ENCODE data around the gene POLN.

Gene POLN

GRCh38 chr4:2103127-2103842, 138.6 kb downstream of the POLN start:
- no peak for DNase-seq

GRCh38 chr4:2102045-2102883, 139.7 kb downstream of the POLN start:
- DNase-seq, result no peak

GRCh38 chr4:2101346-2102044, 140.4 kb downstream of the POLN start:
- DNase-seq, result no peak

GRCh38 chr4:2096073-2096609, 145.8 kb downstream of the POLN start:
- no peak for DNase-seq

GRCh38 chr4:2095236-2096072, 146.5 kb downstream of the POLN start:
- no peak for DNase-seq

GRCh38 chr4:2094545-2094944, 147.4 kb downstream of the POLN start:
- no peak for DNase-seq

GRCh38 chr4:2093265-2093664, 148.7 kb downstream of the POLN start:
- DNase-seq, result no peak

GRCh38 chr4:2092669-2093053, 149.3 kb downstream of the POLN start:
- no peak for DNase-seq

GRCh38 chr4:2091990-2092668, 149.8 kb downstream of the POLN start:
- no peak for DNase-seq

- DNase-seq, result no peak
Observed at GRCh38 chr4:2090642-2091041, 151.3 kb downstream of the POLN start.

GRCh38 chr4:2089222-2089621, 152.7 kb downstream of the POLN start:
- DNase-seq, result no peak

- no peak for DNase-seq
Observed at GRCh38 chr4:2087170-2087569, 154.8 kb downstream of the POLN start.

GRCh38 chr4:2085496-2085901, 156.4 kb downstream of the POLN start:
- no peak for DNase-seq

- no peak for DNase-seq
Observed at GRCh38 chr4:2084316-2084715, 157.6 kb downstream of the POLN start.

- DNase-seq, result no peak
Observed at GRCh38 chr4:2083826-2084160, 158.1 kb downstream of the POLN start.

- no peak for DNase-seq
Observed at GRCh38 chr4:2083116-2083825, 158.7 kb downstream of the POLN start.

GRCh38 chr4:2082627-2083026, 159.3 kb downstream of the POLN start:
- no peak for DNase-seq

- no peak for DNase-seq
Observed at GRCh38 chr4:2082118-2082517, 159.8 kb downstream of the POLN start.

- no peak for DNase-seq
Observed at GRCh38 chr4:2081540-2081939, 160.4 kb downstream of the POLN start.

GRCh38 chr4:2080429-2081300, 161.3 kb downstream of the POLN start:
- no peak for DNase-seq

Data from NCI-H510A (cell line).